Neural cell (in vitro differentiated cells): ENCODE results near the gene SSR2. TPM values are rescaled to one million over a fixed set of nuclear protein-coding genes. Genes with fewer than 3 reads are reported as not detected.

Experiments used
- H2AFZ ChIP-seq: fragments of 200-600, 300-800 bp; sonication (generic), shearing (Covaris generic); 2 replicates; pipeline ENCODE4 v1.6.0; 2014; ENCODE audit warnings: low read depth, mild to moderate bottlenecking, antibody characterized with exemption, low read length, moderate library complexity
- H3F3A ChIP-seq: fragments of 200-600 bp; shearing (Covaris generic); 2 replicates; pipeline ENCODE4 v1.6.1; 2016; ENCODE audit warnings: mild to moderate bottlenecking, moderate library complexity, mixed read lengths, antibody characterized with exemption, low read length; ENCODE audit not compliant: insufficient read depth, poor library complexity, severe bottlenecking
- H3K27ac ChIP-seq: fragments of 200-600, 300-800 bp; sonication (generic), shearing (Covaris generic); 2 replicates; pipeline ENCODE4 v1.5.1; 2014; ENCODE audit warnings: mild to moderate bottlenecking, low read length, moderate library complexity
- H3K27me3 ChIP-seq: fragments of 300-800, 200-600 bp; sonication (generic), shearing (Covaris generic); 2 replicates; pipeline ENCODE4 v1.6.0; 2014; ENCODE audit warnings: mild to moderate bottlenecking, low read depth, low read length, moderate library complexity; ENCODE audit not compliant: insufficient read depth
- H3K36me3 ChIP-seq: fragments of 300-800, 200-600 bp; sonication (generic), shearing (Covaris generic); 2 replicates; pipeline ENCODE4 v1.5.1; 2014; ENCODE audit warnings: mild to moderate bottlenecking, antibody characterized with exemption, low read length, moderate library complexity; ENCODE audit not compliant: insufficient read depth
- H3K4me2 ChIP-seq: fragments of 300-800, 200-600 bp; sonication (generic), shearing (Covaris generic); 2 replicates; pipeline ENCODE4 v1.6.0; 2014; ENCODE audit warnings: mild to moderate bottlenecking, low read length
- H3K4me3 ChIP-seq: fragments of 300-800, 200-600 bp; sonication (generic), shearing (Covaris generic); 2 replicates; pipeline ENCODE4 v1.5.1; 2014; ENCODE audit warnings: mild to moderate bottlenecking, low read length, moderate library complexity
- H3K79me2 ChIP-seq: fragments of 200-600 bp; shearing (Covaris generic); replicated peaks from 2 replicates; pipeline ENCODE4 v1.6.0; 2014; ENCODE audit warnings: mild to moderate bottlenecking, low read length, moderate library complexity; ENCODE audit not compliant: insufficient read depth
- H3K9ac ChIP-seq: fragments of 300-800, 200-600 bp; sonication (generic), shearing (Covaris generic); 2 replicates; pipeline ENCODE4 v1.6.1; 2016; ENCODE audit warnings: mild to moderate bottlenecking, low read length, mixed read lengths
- H3K9me2 ChIP-seq: fragments of 200-600 bp; shearing (Covaris generic); 2 replicates; pipeline ENCODE4 v1.6.1; 2016; ENCODE audit warnings: mild to moderate bottlenecking, low read length, mixed read lengths; ENCODE audit not compliant: insufficient read depth
- H3K9me3 ChIP-seq: fragments of 200-600, 300-800 bp; sonication (generic), shearing (Covaris generic); 2 replicates; pipeline ENCODE4 v1.6.1; 2016; ENCODE audit warnings: mild to moderate bottlenecking, mixed run types, low read length, moderate library complexity, mixed read lengths
- H4K20me1 ChIP-seq: fragments of 200-600 bp; shearing (Covaris generic); 2 replicates; pipeline ENCODE4 v1.6.1; 2016; ENCODE audit warnings: mild to moderate bottlenecking, mixed run types; ENCODE audit not compliant: insufficient read depth
- CTCF ChIP-seq: fragments of 450-650 bp; IDR thresholded peaks from 2 replicates; pipeline ENCODE4 v1.5.1; 2014; ENCODE audit warnings: antibody characterized with exemption, mild to moderate bottlenecking, moderate library complexity; ENCODE audit not compliant: poor library complexity, severe bottlenecking
- EP300 ChIP-seq: fragments of 450-650 bp; conservative IDR thresholded peaks from 2 replicates; pipeline ENCODE4 v1.6.1; 2014; ENCODE audit warnings: antibody characterized with exemption, mild to moderate bottlenecking, moderate library complexity; ENCODE audit not compliant: poor library complexity, severe bottlenecking
- EZH2 ChIP-seq: fragments of 200-600, 300-800 bp; shearing (Covaris generic), sonication (generic); IDR thresholded peaks from 2 replicates; pipeline ENCODE4 v1.6.1; 2014; ENCODE audit warnings: antibody characterized with exemption, low read length, borderline replicate concordance, mild to moderate bottlenecking; ENCODE audit not compliant: insufficient read depth, poor library complexity, severe bottlenecking
- MXI1 ChIP-seq: fragments of 450-650 bp; conservative IDR thresholded peaks from 2 replicates; pipeline ENCODE4 v1.6.1; 2014; ENCODE audit warnings: antibody characterized with exemption, mild to moderate bottlenecking; ENCODE audit not compliant: poor library complexity, severe bottlenecking
- POLR2AphosphoS5 ChIP-seq: IDR thresholded peaks from 2 replicates; pipeline ENCODE4 v1.6.1; 2012
- RAD21 ChIP-seq: fragments of 450-650 bp; conservative IDR thresholded peaks from 2 replicates; pipeline ENCODE4 v1.6.1; 2014; ENCODE audit warnings: antibody characterized with exemption, mild to moderate bottlenecking, moderate library complexity
- REST ChIP-seq: IDR thresholded peaks from 2 replicates; pipeline ENCODE4 v1.6.1; 2012; ENCODE audit warnings: borderline replicate concordance
- SMC3 ChIP-seq: fragments of 450-650 bp; conservative IDR thresholded peaks from 2 replicates; pipeline ENCODE4 v1.6.1; 2014; ENCODE audit warnings: antibody characterized with exemption, mild to moderate bottlenecking, moderate library complexity; ENCODE audit not compliant: poor library complexity
- TAF1 ChIP-seq: IDR thresholded peaks from 2 replicates; pipeline ENCODE4 v1.6.1; 2012; ENCODE audit warnings: low read depth
- polyA plus RNA-seq: library from polyadenylated mRNA; depleted of rRNA; stranded (reverse); fragments of >200 nt; gene quantifications from 2 replicates; pipeline ENCODE4 v1.2.3, GENCODE V29; 2014

The SSR2 gene
- polyA plus RNA-seq, 1 donor from 2014 or later, result 473 TPM

DNA sequence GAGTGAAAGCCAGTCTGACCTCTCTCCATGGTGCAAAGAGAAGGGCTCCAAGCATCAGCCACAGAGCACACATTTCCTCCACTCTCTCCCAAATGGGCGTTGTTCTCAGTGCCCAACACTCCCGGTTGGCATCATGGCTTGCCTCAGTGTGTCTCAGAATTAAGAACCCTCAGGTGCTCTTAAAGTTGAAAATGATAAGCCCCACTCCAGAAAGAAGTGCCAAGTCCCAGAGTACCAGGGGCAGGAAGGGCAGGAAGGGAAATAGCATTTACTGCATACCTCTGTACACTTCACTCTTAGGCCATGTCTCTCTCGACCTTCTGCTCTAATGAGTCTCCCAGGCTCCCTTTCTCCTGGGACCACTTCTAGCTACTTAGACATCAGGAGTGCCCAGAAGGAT lies 27.2 kb downstream of the SSR2 start:
- Histone ChIP-seq H3K9me2 (no peaks in the 10 kb centered on the region), H3K27me3 (no peaks in the 10 kb centered on the region), H2AFZ (no peak overlapping the region), H3K36me3 (no peaks in the 10 kb centered on the region), H3K4me3 (no peak overlapping the region), H3K27ac (no peak overlapping the region), H3K79me2 (no peaks in the 10 kb centered on the region), H3K9ac (no peak overlapping the region), H4K20me1 (no peaks in the 10 kb centered on the region), H3F3A (no peaks in the 10 kb centered on the region), H3K4me2 (no peak overlapping the region), H3K9me3 (no peaks in the 10 kb centered on the region)
- no peak for TF ChIP-seq EP300
- no peak for TF ChIP-seq POLR2AphosphoS5
- TF ChIP-seq TAF1, result no peak
- TF ChIP-seq CTCF, result no peak
- TF ChIP-seq SMC3, result no peak
- no peak for TF ChIP-seq REST
- TF ChIP-seq RAD21, result no peak
- no peak for TF ChIP-seq MXI1
- TF ChIP-seq EZH2, result no peak

- Histone ChIP-seq H2AFZ (no peak overlapping the region), H3K27ac (no peak overlapping the region), H3K36me3 (no peaks in the 10 kb centered on the region), H3F3A (no peaks in the 10 kb centered on the region), H3K4me3 (no peak overlapping the region), H3K9ac (no peak overlapping the region), H3K79me2 (no peaks in the 10 kb centered on the region), H3K9me2 (no peaks in the 10 kb centered on the region), H3K4me2 (no peak overlapping the region), H3K9me3 (no peaks in the 10 kb centered on the region), H3K27me3 (no peaks in the 10 kb centered on the region), H4K20me1 (no peaks in the 10 kb centered on the region)
- TF ChIP-seq TAF1, result no peak
- no peak for TF ChIP-seq RAD21
- no peak for TF ChIP-seq POLR2AphosphoS5
- no peak for TF ChIP-seq REST
- TF ChIP-seq MXI1, result no peak
- no peak for TF ChIP-seq EP300
- TF ChIP-seq EZH2, result no peak
- no peak for TF ChIP-seq CTCF
- no peak for TF ChIP-seq SMC3
Measured at GRCh38 chr1:155990005-155990739, 30.6 kb downstream of the SSR2 start.
